HG03442 (cell line): ENCODE measurements around the gene TPRN.

Experiments
- ATAC-seq: cut with Tn5 transposase; IDR thresholded peaks from one replicate; pipeline ENCODE4 v1.9.1; 2021; ENCODE audit warnings: mild to moderate bottlenecking, moderate library complexity; ENCODE audit not compliant: unreplicated experiment

TPRN gene

GRCh38 chr9:137191245-137191644 lies 9.3 kb downstream of the TPRN start:
- no peak for ATAC-seq

- ATAC-seq = no peak
Observed at GRCh38 chr9:137190315-137190856, 10.2 kb downstream of the TPRN start.

GRCh38 chr9:137189297-137190295 lies 10.9 kb downstream of the TPRN start:
- no peak for ATAC-seq

GRCh38 chr9:137188490-137189296 lies 11.8 kb downstream of the TPRN start, which contains the start of the genes ANAPC2 and SSNA1:
Gene ANAPC2, minus strand, starts transcription at chr9:137188560. Its CDS starts 28 bp downstream, at chr9:137188532.
Gene SSNA1, plus strand, starts transcription at chr9:137188676. Its CDS starts 51 bp downstream, at chr9:137188727.
- ATAC-seq = peak; percentile 75

GRCh38 chr9:137188086-137188489 lies 12.5 kb downstream of the TPRN start:
- ATAC-seq = no peak

- no peak for ATAC-seq
Observed at GRCh38 chr9:137187386-137187785, 13.2 kb downstream of the TPRN start.

GRCh38 chr9:137186385-137186784 lies 14.2 kb downstream of the TPRN start:
- ATAC-seq = no peak

- no peak for ATAC-seq
Observed at GRCh38 chr9:137185921-137186320, 14.6 kb downstream of the TPRN start.

GRCh38 chr9:137184881-137185660 lies 15.5 kb downstream of the TPRN start:
- no peak for ATAC-seq

GRCh38 chr9:137183980-137184595 lies 16.5 kb downstream of the TPRN start:
- no peak for ATAC-seq

GRCh38 chr9:137182836-137183235 lies 17.7 kb downstream of the TPRN start:
- no peak for ATAC-seq

- ATAC-seq = no peak
Observed at GRCh38 chr9:137181680-137182079, 18.9 kb downstream of the TPRN start.

- no peak for ATAC-seq
Observed at GRCh38 chr9:137180491-137180890, 20.1 kb downstream of the TPRN start.

GRCh38 chr9:137179761-137180160 lies 20.8 kb downstream of the TPRN start:
- no peak for ATAC-seq

GRCh38 chr9:137178939-137179630 lies 21.5 kb downstream of the TPRN start:
- no peak for ATAC-seq

- ATAC-seq = no peak
Observed at GRCh38 chr9:137178201-137178938, 22.2 kb downstream of the TPRN start.

GRCh38 chr9:137176302-137177182 lies 24.0 kb downstream of the TPRN start:
- no peak for ATAC-seq
